ENCODE measurements around the gene OXCT1. TPM values are rescaled to one million over a fixed set of nuclear protein-coding genes. Genes with fewer than 3 reads are reported as not detected.
"Not testable (repeated sequence)": the region's sequence is repeated elsewhere in the genome, so short reads cannot be mapped to it uniquely, and the experiment has no call there.

The OXCT1 gene
- total and polyA plus RNA-seq, 5 donors: 54.7 to 108 (median 82.8) TPM

GRCh38 chr5:41716382-41716781, 153.8 kb downstream of the OXCT1 start:
- ATAC-seq: no peak
- 98% methylated on average over 2 of the region's 2 CpGs for WGBS
- Histone ChIP-seq H3K9me3 (ENCODE audit: control insufficient read depth, low read length) (no peaks in the 10 kb centered on the region), H3K4me3 (ENCODE audit: low read length) (no peak overlapping the region), H3K27me3 (ENCODE audit: control insufficient read depth, insufficient read depth) (no peaks in the 10 kb centered on the region), H3K4me1 (ENCODE audit: control insufficient read depth, insufficient read depth, low read length) (no peaks in the 10 kb centered on the region), H3K27ac (ENCODE audit: low read length) (no peak overlapping the region)
- intact Hi-C loops (cut with DNase I): no loop called here
- no peak for DNase-seq

GRCh38 chr5:41714446-41714845, 155.8 kb downstream of the OXCT1 start:
- H3K4me1 ChIP-seq (ENCODE audit: control insufficient read depth, insufficient read depth, low read length); H3K4me3 ChIP-seq (ENCODE audit: low read length); H3K9me3 ChIP-seq (ENCODE audit: control insufficient read depth, low read length); ATAC-seq; intact Hi-C loops (cut with DNase I); H3K27me3 ChIP-seq (ENCODE audit: control insufficient read depth, insufficient read depth); H3K27ac ChIP-seq (ENCODE audit: low read length); DNase-seq: not testable (repeated sequence)

GRCh38 chr5:41708604-41708940, 161.7 kb downstream of the OXCT1 start:
- peaks cover 4% of the 10 kb centered on the region for H3K9me3 ChIP-seq (ENCODE audit: control insufficient read depth, low read length)
- no peak overlapping the region for H3K27ac ChIP-seq (ENCODE audit: low read length)
- H3K4me3 ChIP-seq (ENCODE audit: low read length): no peak overlapping the region
- ATAC-seq (no peak), DNase-seq (no peak)
- intact Hi-C loops (cut with DNase I): no loop called here
- H3K27me3 ChIP-seq (ENCODE audit: control insufficient read depth, insufficient read depth): no peaks in the 10 kb centered on the region
- H3K4me1 ChIP-seq (ENCODE audit: control insufficient read depth, insufficient read depth, low read length): no peaks in the 10 kb centered on the region
- 76% methylated on average over 2 of the region's 2 CpGs for WGBS

GRCh38 chr5:41707853-41708603, 162.2 kb downstream of the OXCT1 start:
- Histone ChIP-seq H3K4me3 (ENCODE audit: low read length) (no peak overlapping the region), H3K27ac (ENCODE audit: low read length) (no peak overlapping the region), H3K27me3 (ENCODE audit: control insufficient read depth, insufficient read depth) (no peaks in the 10 kb centered on the region), H3K4me1 (ENCODE audit: control insufficient read depth, insufficient read depth, low read length) (no peaks in the 10 kb centered on the region), H3K9me3 (ENCODE audit: control insufficient read depth, low read length) (peaks cover 4% of the 10 kb centered on the region)
- intact Hi-C loops (cut with DNase I): no loop called here
- 63% methylated on average over 4 of the region's 4 CpGs for WGBS
- no peak for DNase-seq
- ATAC-seq: no peak

GRCh38 chr5:41695920-41696582, 174.2 kb downstream of the OXCT1 start:
- no peaks in the 10 kb centered on the region for H3K4me1 ChIP-seq (ENCODE audit: control insufficient read depth, insufficient read depth, low read length)
- ATAC-seq (no peak), DNase-seq (no peak)
- no peak overlapping the region for H3K4me3 ChIP-seq (ENCODE audit: low read length)
- intact Hi-C loops (cut with DNase I): no loop called here
- no peaks in the 10 kb centered on the region for H3K27me3 ChIP-seq (ENCODE audit: control insufficient read depth, insufficient read depth)
- peaks cover 2% of the 10 kb centered on the region for H3K9me3 ChIP-seq (ENCODE audit: control insufficient read depth, low read length)
- WGBS: 82% methylated on average over 3 of the region's 3 CpGs
- H3K27ac ChIP-seq (ENCODE audit: low read length): no peak overlapping the region

- ATAC-seq: no peak
- 77% methylated on average over 2 of the region's 2 CpGs for WGBS
- intact Hi-C loops (cut with DNase I): no loop called here
Observed at GRCh38 chr5:41686767-41687166, 183.5 kb downstream of the OXCT1 start.

GRCh38 chr5:41686191-41686590, 184.0 kb downstream of the OXCT1 start:
- Histone ChIP-seq H3K27me3 (ENCODE audit: control insufficient read depth, insufficient read depth) (no peaks in the 10 kb centered on the region), H3K9me3 (ENCODE audit: control insufficient read depth, low read length) (no peaks in the 10 kb centered on the region), H3K4me1 (ENCODE audit: control insufficient read depth, insufficient read depth, low read length) (no peaks in the 10 kb centered on the region), H3K27ac (ENCODE audit: low read length) (no peak overlapping the region), H3K4me3 (ENCODE audit: low read length) (no peak overlapping the region)
- no peak for ATAC-seq
- intact Hi-C loops (cut with DNase I): no loop called here
- no peak for DNase-seq

More at GRCh38 chr5:41686767-41687166, 183.5 kb downstream of the OXCT1 start:
- DNase-seq: no peak
- H3K4me1 ChIP-seq (ENCODE audit: control insufficient read depth, insufficient read depth, low read length): no peaks in the 10 kb centered on the region
- no peak overlapping the region for H3K4me3 ChIP-seq (ENCODE audit: low read length)
- H3K9me3 ChIP-seq (ENCODE audit: control insufficient read depth, low read length): no peaks in the 10 kb centered on the region
- H3K27ac ChIP-seq (ENCODE audit: low read length): no peak overlapping the region
- no peaks in the 10 kb centered on the region for H3K27me3 ChIP-seq (ENCODE audit: control insufficient read depth, insufficient read depth)

GRCh38 chr5:41683181-41683580, 187.0 kb downstream of the OXCT1 start:
- no peaks in the 10 kb centered on the region for H3K27me3 ChIP-seq (ENCODE audit: control insufficient read depth, insufficient read depth)
- WGBS: 84% methylated on average over 3 of the region's 3 CpGs
- no peaks in the 10 kb centered on the region for H3K9me3 ChIP-seq (ENCODE audit: control insufficient read depth, low read length)
- intact Hi-C loops (cut with DNase I): no loop called here
- H3K4me1 ChIP-seq (ENCODE audit: control insufficient read depth, insufficient read depth, low read length): no peaks in the 10 kb centered on the region
- no peak overlapping the region for H3K27ac ChIP-seq (ENCODE audit: low read length)
- H3K4me3 ChIP-seq (ENCODE audit: low read length): no peak overlapping the region
- ATAC-seq (no peak), DNase-seq (peak in 1 of 3 donors; percentile 11)

GRCh38 chr5:41682641-41683040, 187.6 kb downstream of the OXCT1 start:
- ATAC-seq (no peak), DNase-seq (no peak)
- no peak overlapping the region for H3K4me3 ChIP-seq (ENCODE audit: low read length)
- intact Hi-C loops (cut with DNase I): no loop called here
- H3K27ac ChIP-seq (ENCODE audit: low read length): no peak overlapping the region
- H3K4me1 ChIP-seq (ENCODE audit: control insufficient read depth, insufficient read depth, low read length): no peaks in the 10 kb centered on the region
- H3K27me3 ChIP-seq (ENCODE audit: control insufficient read depth, insufficient read depth): no peaks in the 10 kb centered on the region
- no peaks in the 10 kb centered on the region for H3K9me3 ChIP-seq (ENCODE audit: control insufficient read depth, low read length)
- 52% methylated on average over 1 of the region's 1 CpG for WGBS

GRCh38 chr5:41681840-41682239, 188.4 kb downstream of the OXCT1 start:
- H3K4me3 ChIP-seq (ENCODE audit: low read length): no peak overlapping the region
- 43% methylated on average over 1 of the region's 1 CpG for WGBS
- H3K4me1 ChIP-seq (ENCODE audit: control insufficient read depth, insufficient read depth, low read length): no peaks in the 10 kb centered on the region
- H3K9me3 ChIP-seq (ENCODE audit: control insufficient read depth, low read length): no peaks in the 10 kb centered on the region
- intact Hi-C loops (cut with DNase I): no loop called here
- ATAC-seq (no peak), DNase-seq (no peak)
- no peak overlapping the region for H3K27ac ChIP-seq (ENCODE audit: low read length)
- no peaks in the 10 kb centered on the region for H3K27me3 ChIP-seq (ENCODE audit: control insufficient read depth, insufficient read depth)

All from right cardiac atrium (tissue), 5 donors.